ENCODE results near the gene MTX3. TPM values are rescaled to one million over a fixed set of nuclear protein-coding genes. Genes with fewer than 3 reads are reported as not detected.

MTX3 gene
- polyA plus RNA-seq, 4 donors: 1.9 to 17.0 (median 4.3) TPM

DNA sequence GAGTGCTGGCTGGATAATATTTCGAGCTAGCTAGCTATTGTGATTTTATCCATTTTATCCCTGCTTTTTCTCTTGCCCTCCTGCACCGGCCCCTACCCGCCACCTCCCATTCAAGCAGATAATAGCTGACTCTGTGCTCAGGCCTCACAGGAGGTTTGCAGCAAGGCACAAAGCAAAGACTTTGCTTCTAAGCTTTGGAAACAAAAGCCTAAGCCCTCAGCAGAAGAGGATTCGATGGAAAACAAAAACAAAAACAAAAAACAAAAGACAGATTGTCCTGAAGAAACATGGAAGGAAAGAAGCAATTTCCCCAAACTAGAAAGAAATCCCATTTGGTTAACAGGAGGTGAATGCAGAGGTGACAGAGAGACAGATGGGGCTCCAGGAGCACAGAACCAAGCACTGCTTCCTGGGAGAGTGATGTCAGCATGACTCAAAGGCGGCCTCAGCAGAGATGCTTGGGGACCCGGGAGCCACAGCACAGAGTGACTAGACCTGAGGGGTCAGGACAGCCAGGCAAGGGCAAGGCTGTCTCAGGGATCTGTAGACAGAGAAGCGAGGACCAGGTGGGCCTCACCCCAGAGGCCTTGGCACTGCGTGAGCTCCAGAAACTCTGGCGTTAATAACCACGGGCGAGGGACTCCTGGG, 28.4 kb downstream of the MTX3 start:
- Histone ChIP-seq H3K4me3 (ENCODE audit: low read depth in 1 of 3, low read length in 3 of 3) (no peak overlapping the region), H3K9me3 (ENCODE audit: control insufficient read depth in 2 of 2, insufficient read depth in 1 of 2, low read depth in 1 of 2, low read length in 1 of 2) (no peaks in the 10 kb centered on the region), H3K27me3 (ENCODE audit: control insufficient read depth in 3 of 3, insufficient read depth in 3 of 3, low read length in 3 of 3) (peaks cover 0 to 4% (median 0%) of the 10 kb centered on the region in 3 donors), H3K27ac (ENCODE audit: low read depth in 1 of 3, low read length in 2 of 3) (no peak overlapping the region), H3K36me3 (ENCODE audit: control insufficient read depth in 3 of 3, insufficient read depth in 2 of 3, low read depth in 1 of 3, low read length in 3 of 3) (no peaks in the 10 kb centered on the region), H3K4me1 (ENCODE audit: control insufficient read depth in 3 of 3, insufficient read depth in 2 of 3, low read depth in 1 of 3, low read length in 2 of 3) (no peaks in the 10 kb centered on the region)
- no peak for DNase-seq
- no peak for FAIRE-seq
- WGBS, 3 donors: 80 to 82% (median 81%) methylated on average over 11 of the region's 11 CpGs

DNA sequence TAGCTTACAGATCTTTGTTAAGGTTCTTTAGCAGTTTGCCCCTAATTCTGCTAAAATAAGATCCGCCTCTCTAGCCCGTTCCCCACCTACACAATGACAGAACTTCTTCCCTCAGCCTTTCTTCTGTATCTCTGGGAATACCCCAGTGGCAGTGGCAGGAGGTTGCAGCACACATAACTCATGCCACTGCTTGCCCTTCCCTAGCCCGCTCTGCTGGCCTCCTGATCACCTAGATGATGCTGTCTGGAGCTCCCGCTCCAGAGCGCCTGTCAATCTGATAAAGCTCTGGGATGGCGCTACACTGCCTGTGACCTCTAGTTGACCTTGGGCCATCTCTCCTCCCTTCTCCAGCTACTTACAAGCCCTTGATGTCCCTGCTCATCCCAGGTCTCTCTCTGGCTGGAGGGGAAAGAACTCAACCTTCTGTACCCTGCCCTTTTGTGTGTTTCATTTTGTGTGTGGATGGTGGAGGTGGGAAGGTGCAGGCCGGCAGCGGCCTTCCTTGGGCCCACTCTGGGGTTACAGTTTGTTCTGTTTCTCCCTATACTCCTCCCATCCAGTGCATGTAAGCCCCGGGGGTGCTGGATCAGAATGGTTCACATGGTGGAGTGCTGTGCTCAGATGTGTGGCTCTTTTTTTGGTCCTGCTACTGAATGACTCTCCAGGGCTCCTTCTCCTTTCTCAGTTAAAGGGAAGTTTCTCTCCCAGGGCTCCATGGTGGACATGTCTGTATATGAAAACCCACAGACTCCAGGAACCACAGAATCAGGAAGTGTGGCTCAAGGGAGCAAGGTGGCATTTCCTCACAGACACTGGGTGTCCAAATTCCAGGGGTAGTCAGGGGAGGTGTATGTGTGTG, 29.1 kb downstream of the MTX3 start:
- no peaks in the 10 kb centered on the region for H3K36me3 ChIP-seq (ENCODE audit: control insufficient read depth in 3 of 3, insufficient read depth in 2 of 3, low read depth in 1 of 3, low read length in 3 of 3)
- H3K4me3 ChIP-seq (ENCODE audit: low read depth in 1 of 3, low read length in 3 of 3): no peak overlapping the region
- FAIRE-seq (no peak), DNase-seq (no peak)
- 80 to 84% (median 81%) methylated on average over 9 of the region's 9 CpGs for WGBS, 3 donors
- H3K4me1 ChIP-seq (ENCODE audit: control insufficient read depth in 3 of 3, insufficient read depth in 2 of 3, low read depth in 1 of 3, low read length in 2 of 3): no peaks in the 10 kb centered on the region
- H3K9me3 ChIP-seq (ENCODE audit: control insufficient read depth in 2 of 2, insufficient read depth in 1 of 2, low read depth in 1 of 2, low read length in 1 of 2): no peaks in the 10 kb centered on the region
- no peak overlapping the region for H3K27ac ChIP-seq (ENCODE audit: low read depth in 1 of 3, low read length in 2 of 3)
- peaks cover 0 to 3% (median 0%) of the 10 kb centered on the region in 3 donors for H3K27me3 ChIP-seq (ENCODE audit: control insufficient read depth in 3 of 3, insufficient read depth in 3 of 3, low read length in 3 of 3)

DNA sequence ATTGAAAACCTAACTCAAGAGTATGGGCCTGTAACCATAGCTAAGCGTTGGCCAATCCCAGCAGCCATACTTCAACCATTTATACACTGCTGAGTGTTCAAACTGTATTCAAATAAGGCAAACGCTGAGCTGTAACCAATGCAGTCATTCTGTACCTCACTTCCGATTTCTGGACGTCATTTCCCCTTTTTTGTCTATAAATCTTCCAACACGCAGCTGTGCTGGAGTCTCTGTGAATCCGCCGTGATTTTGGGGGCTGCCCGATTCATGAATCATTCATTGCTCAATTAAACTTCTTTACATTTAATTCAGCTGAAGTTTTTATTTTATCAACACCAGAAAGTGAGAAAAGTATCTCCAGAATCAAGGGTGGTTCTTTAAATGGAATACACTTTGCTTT, 31.7 kb downstream of the MTX3 start:
- Histone ChIP-seq H3K9me3 (ENCODE audit: control insufficient read depth in 2 of 2, insufficient read depth in 1 of 2, low read depth in 1 of 2, low read length in 1 of 2) (no peaks in the 10 kb centered on the region), H3K27ac (ENCODE audit: low read depth in 1 of 3, low read length in 2 of 3) (no peak overlapping the region), H3K27me3 (ENCODE audit: control insufficient read depth in 3 of 3, insufficient read depth in 3 of 3, low read length in 3 of 3) (peaks cover 0 to 8% (median 0%) of the 10 kb centered on the region in 3 donors), H3K4me3 (ENCODE audit: low read depth in 1 of 3, low read length in 3 of 3) (no peak overlapping the region), H3K4me1 (ENCODE audit: control insufficient read depth in 3 of 3, insufficient read depth in 2 of 3, low read depth in 1 of 3, low read length in 2 of 3) (no peaks in the 10 kb centered on the region), H3K36me3 (ENCODE audit: control insufficient read depth in 3 of 3, insufficient read depth in 2 of 3, low read depth in 1 of 3, low read length in 3 of 3) (no peaks in the 10 kb centered on the region)
- 78 to 83% (median 80%) methylated on average over 8 of the region's 8 CpGs for WGBS, 3 donors
- DNase-seq (no peak), FAIRE-seq (no peak)

DNA sequence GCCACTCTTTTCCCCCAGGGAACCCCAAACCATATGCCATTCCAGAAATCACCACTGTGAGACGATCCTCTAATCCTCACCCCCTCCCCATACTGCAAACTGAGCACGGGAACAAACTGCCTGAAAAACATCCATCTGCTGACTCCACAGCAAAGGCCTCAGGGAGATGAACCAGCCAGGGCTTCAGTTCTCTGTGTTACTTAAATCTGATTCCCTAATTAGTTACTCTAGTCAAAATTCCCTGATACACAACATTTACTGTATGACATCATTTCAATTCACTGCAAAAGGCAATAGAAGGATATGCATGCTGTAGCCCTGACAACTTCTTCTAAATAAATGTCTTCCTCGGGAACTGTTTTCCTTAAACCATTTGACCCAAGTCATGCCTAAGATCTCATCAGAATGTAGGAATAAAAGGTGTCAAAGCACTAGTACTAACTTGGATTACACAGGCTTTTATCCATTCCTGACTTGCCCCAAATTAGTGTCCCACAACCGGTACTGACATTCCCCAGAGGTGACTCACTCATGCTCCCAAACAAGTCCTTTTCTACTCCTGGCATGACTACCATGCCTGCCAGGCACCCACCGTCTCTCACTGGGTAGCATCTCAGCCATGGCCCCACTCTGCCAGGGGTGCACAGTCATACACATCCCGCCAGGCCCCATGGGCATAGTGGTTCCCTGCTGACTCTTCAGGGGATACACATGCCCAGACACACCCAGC, 35.0 kb downstream of the MTX3 start:
- no peaks in the 10 kb centered on the region for H3K36me3 ChIP-seq (ENCODE audit: control insufficient read depth in 3 of 3, insufficient read depth in 2 of 3, low read depth in 1 of 3, low read length in 3 of 3)
- no peak overlapping the region for H3K4me3 ChIP-seq (ENCODE audit: low read depth in 1 of 3, low read length in 3 of 3)
- H3K27ac ChIP-seq (ENCODE audit: low read depth in 1 of 3, low read length in 2 of 3): no peak overlapping the region
- 68 to 81% (median 73%) methylated on average over 6 of the region's 6 CpGs for WGBS, 3 donors
- no peak for FAIRE-seq
- DNase-seq: no peak
- no peaks in the 10 kb centered on the region for H3K9me3 ChIP-seq (ENCODE audit: control insufficient read depth in 2 of 2, insufficient read depth in 1 of 2, low read depth in 1 of 2, low read length in 1 of 2)
- H3K27me3 ChIP-seq (ENCODE audit: control insufficient read depth in 3 of 3, insufficient read depth in 3 of 3, low read length in 3 of 3): peaks cover 0 to 12% (median 0%) of the 10 kb centered on the region in 3 donors
- H3K4me1 ChIP-seq (ENCODE audit: control insufficient read depth in 3 of 3, insufficient read depth in 2 of 3, low read depth in 1 of 3, low read length in 2 of 3): no peaks in the 10 kb centered on the region

DNA sequence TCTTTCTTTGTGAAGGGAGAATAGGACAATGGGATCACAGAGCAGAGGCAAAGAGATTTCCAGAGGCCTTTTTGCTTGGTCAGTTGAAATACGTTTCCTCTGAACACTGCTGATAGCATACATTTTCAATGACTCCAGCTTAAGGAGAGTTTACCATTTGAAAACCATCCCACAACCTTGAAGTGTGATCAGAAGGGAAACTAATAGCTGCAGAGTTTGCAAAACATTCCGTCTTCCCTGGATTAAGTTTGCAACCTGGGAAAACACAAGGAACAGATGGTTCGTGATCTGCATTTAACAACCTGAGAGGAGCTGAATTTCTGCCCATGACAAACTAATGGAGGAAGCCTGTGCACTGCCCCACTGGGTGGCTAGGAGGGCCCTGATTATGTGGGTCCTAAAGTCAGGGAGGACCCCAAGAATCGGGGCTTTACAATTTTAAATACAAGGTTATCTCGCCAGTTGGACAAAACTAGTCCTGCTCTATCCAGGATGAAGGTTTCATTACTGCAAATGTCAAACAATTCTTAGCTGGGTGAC, 35.6 kb downstream of the MTX3 start:
- WGBS, 3 donors: 80 to 87% (median 83%) methylated on average over 5 of the region's 5 CpGs

DNA sequence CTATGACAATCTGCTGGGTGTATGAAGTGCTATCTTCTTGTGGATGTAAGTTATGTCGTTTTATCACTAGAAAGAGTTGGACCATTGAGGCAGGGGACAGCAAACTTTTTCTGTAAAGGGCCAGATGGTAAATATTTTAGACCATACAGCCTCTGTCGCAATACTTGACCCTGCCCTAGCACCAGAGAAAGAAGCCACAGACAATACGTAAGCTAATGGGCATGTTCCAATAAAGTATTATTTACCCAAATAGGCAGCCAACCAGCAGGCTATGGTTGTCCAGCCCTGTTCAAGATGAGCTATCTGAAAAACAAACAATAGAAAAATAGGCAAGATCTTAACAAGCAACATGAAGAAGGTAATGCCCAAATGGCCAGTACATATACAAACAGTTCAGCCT, 36.4 kb downstream of the MTX3 start:
- H3K4me1 ChIP-seq (ENCODE audit: control insufficient read depth in 3 of 3, insufficient read depth in 2 of 3, low read depth in 1 of 3, low read length in 2 of 3): no peaks in the 10 kb centered on the region
- H3K27ac ChIP-seq (ENCODE audit: low read depth in 1 of 3, low read length in 2 of 3): no peak overlapping the region
- FAIRE-seq (no peak), DNase-seq (no peak)
- no peaks in the 10 kb centered on the region for H3K36me3 ChIP-seq (ENCODE audit: control insufficient read depth in 3 of 3, insufficient read depth in 2 of 3, low read depth in 1 of 3, low read length in 3 of 3)
- H3K9me3 ChIP-seq (ENCODE audit: control insufficient read depth in 2 of 2, insufficient read depth in 1 of 2, low read depth in 1 of 2, low read length in 1 of 2): no peaks in the 10 kb centered on the region
- no peak overlapping the region for H3K4me3 ChIP-seq (ENCODE audit: low read depth in 1 of 3, low read length in 3 of 3)
- peaks cover 0 to 12% (median 0%) of the 10 kb centered on the region in 3 donors for H3K27me3 ChIP-seq (ENCODE audit: control insufficient read depth in 3 of 3, insufficient read depth in 3 of 3, low read length in 3 of 3)
- 76 to 86% (median 78%) methylated on average over 3 of the region's 3 CpGs for WGBS, 3 donors

More for the DNA sequence above, 35.6 kb downstream of the MTX3 start:
- Histone ChIP-seq H3K4me1 (ENCODE audit: control insufficient read depth in 3 of 3, insufficient read depth in 2 of 3, low read depth in 1 of 3, low read length in 2 of 3) (no peaks in the 10 kb centered on the region), H3K4me3 (ENCODE audit: low read depth in 1 of 3, low read length in 3 of 3) (no peak overlapping the region), H3K9me3 (ENCODE audit: control insufficient read depth in 2 of 2, insufficient read depth in 1 of 2, low read depth in 1 of 2, low read length in 1 of 2) (no peaks in the 10 kb centered on the region), H3K27ac (ENCODE audit: low read depth in 1 of 3, low read length in 2 of 3) (no peak overlapping the region), H3K27me3 (ENCODE audit: control insufficient read depth in 3 of 3, insufficient read depth in 3 of 3, low read length in 3 of 3) (peaks cover 0 to 12% (median 0%) of the 10 kb centered on the region in 3 donors), H3K36me3 (ENCODE audit: control insufficient read depth in 3 of 3, insufficient read depth in 2 of 3, low read depth in 1 of 3, low read length in 3 of 3) (no peaks in the 10 kb centered on the region)
- DNase-seq: no peak
- no peak for FAIRE-seq

DNA sequence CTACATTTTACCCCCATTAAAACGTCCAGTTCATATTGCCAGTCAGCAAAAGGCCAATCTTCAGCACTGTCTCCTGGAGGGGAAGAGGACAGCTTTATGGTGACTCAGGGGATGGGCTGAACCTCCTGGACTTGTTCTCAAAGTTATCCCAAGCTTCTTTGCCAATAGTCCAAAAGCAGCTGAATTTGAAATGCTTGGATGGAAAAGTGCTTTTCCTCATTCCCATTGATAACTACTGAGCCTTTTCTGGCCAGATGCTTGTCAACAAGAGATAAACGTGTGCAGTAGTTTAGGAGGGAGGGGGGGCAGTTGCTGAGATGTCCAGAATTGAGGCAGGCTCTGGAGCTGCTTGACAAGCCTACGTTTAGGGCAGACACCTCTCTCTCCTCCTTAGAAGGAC, 43.5 kb downstream of the MTX3 start:
- H3K27me3 ChIP-seq (ENCODE audit: control insufficient read depth in 3 of 3, insufficient read depth in 3 of 3, low read length in 3 of 3): peaks cover 0 to 3% (median 0%) of the 10 kb centered on the region in 3 donors
- H3K4me3 ChIP-seq (ENCODE audit: low read depth in 1 of 3, low read length in 3 of 3): no peak overlapping the region
- FAIRE-seq (no peak), DNase-seq (no peak)
- H3K36me3 ChIP-seq (ENCODE audit: control insufficient read depth in 3 of 3, insufficient read depth in 2 of 3, low read depth in 1 of 3, low read length in 3 of 3): no peaks in the 10 kb centered on the region
- WGBS, 3 donors: 55 to 72% (median 66%) methylated on average over 3 of the region's 3 CpGs
- H3K27ac ChIP-seq (ENCODE audit: low read depth in 1 of 3, low read length in 2 of 3): no peak overlapping the region
- H3K9me3 ChIP-seq (ENCODE audit: control insufficient read depth in 2 of 2, insufficient read depth in 1 of 2, low read depth in 1 of 2, low read length in 1 of 2): no peaks in the 10 kb centered on the region
- no peaks in the 10 kb centered on the region for H3K4me1 ChIP-seq (ENCODE audit: control insufficient read depth in 3 of 3, insufficient read depth in 2 of 3, low read depth in 1 of 3, low read length in 2 of 3)

DNA sequence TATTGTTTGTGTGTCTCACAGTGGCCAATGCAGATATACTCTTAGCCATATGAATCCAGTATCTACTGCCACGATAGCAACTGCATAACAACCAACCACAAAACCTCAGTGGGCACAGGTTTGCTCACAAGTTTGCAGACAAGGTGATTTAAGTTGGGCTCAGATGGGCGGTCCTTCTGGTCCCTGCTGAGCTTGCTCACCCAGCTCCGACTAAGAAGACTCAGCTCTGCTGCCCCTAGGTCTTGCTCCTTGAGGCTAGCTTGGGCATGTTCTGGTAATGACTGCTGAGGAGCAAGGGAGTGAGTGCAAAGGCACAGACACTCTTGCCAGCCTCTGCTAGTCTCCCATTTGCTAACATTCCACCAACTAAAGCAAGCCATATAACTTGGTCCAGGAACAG, 52.6 kb downstream of the MTX3 start:
- DNase-seq (no peak), FAIRE-seq (no peak)
- Histone ChIP-seq H3K36me3 (ENCODE audit: control insufficient read depth in 3 of 3, insufficient read depth in 2 of 3, low read depth in 1 of 3, low read length in 3 of 3) (no peaks in the 10 kb centered on the region), H3K4me3 (ENCODE audit: low read depth in 1 of 3, low read length in 3 of 3) (no peak overlapping the region), H3K9me3 (ENCODE audit: control insufficient read depth in 2 of 2, insufficient read depth in 1 of 2, low read depth in 1 of 2, low read length in 1 of 2) (no peaks in the 10 kb centered on the region), H3K27ac (ENCODE audit: low read depth in 1 of 3, low read length in 2 of 3) (no peak overlapping the region), H3K27me3 (ENCODE audit: control insufficient read depth in 3 of 3, insufficient read depth in 3 of 3, low read length in 3 of 3) (no peaks in the 10 kb centered on the region), H3K4me1 (ENCODE audit: control insufficient read depth in 3 of 3, insufficient read depth in 2 of 3, low read depth in 1 of 3, low read length in 2 of 3) (no peaks in the 10 kb centered on the region)
- 65 to 84% (median 83%) methylated on average over 3 of the region's 3 CpGs for WGBS, 3 donors

Measured in small intestine (tissue), 7 donors.